Activated T-helper 2 cell treated with anti-CD3 and anti-CD28 coated beads, Interferon-gamma antibody, Interleukin-2, Interleukin-4, amounts not matched to agents 10 μg/mL and 5 μg/mL and 100 μg/mL, durations not matched to agents 14 hours and 24 hours and 36 hours (primary cell): ENCODE measurements around the gene RPP14. TPM values are rescaled to one million over a fixed set of nuclear protein-coding genes. Genes with fewer than 3 reads are reported as not detected.
"Not testable (repeated sequence)": the region's sequence is repeated elsewhere in the genome, so short reads cannot be mapped to it uniquely, and the experiment has no call there.

Experiments used
- DNase-seq: peaks from one replicate; pipeline ENCODE4 v3.0.0; 2021; ENCODE audit warnings: low spot score
- H3K27ac Mint-ChIP-seq: one replicate; pipeline ENCODE4 v1.8.0; 2021; ENCODE audit warnings: mixed read lengths
- H3K27me3 Mint-ChIP-seq: one replicate; pipeline ENCODE4 v1.8.0; 2021; ENCODE audit warnings: low read depth, mixed read lengths
- H3K36me3 Mint-ChIP-seq: one replicate; pipeline ENCODE4 v1.8.0; 2021; ENCODE audit warnings: low read depth, mixed read lengths
- H3K4me1 Mint-ChIP-seq: one replicate; pipeline ENCODE4 v1.8.0; 2021; ENCODE audit warnings: low read depth, mixed read lengths
- H3K4me3 Mint-ChIP-seq: one replicate; pipeline ENCODE4 v1.8.0; 2021; ENCODE audit warnings: low read depth, mild to moderate bottlenecking, moderate library complexity, mixed read lengths
- H3K9me3 Mint-ChIP-seq: one replicate; pipeline ENCODE4 v1.8.0; 2021; ENCODE audit warnings: mixed read lengths
- intact Hi-C: fragments of 100-400 bp; cut with micrococcal nuclease; formaldehyde crosslinking; loops from one replicate; pipeline ENCODE4 v1.15.1; 2023
- total RNA-seq: library from RNA; stranded (reverse); gene quantifications from 2 replicates; pipeline ENCODE4 v1.2.3, GENCODE V29; 2022

RPP14 gene
- 21.8 and 23.8 TPM in 2 replicates for total RNA-seq

GRCh38 chr3:58305882-58306711 lies at the start of gene RPP14, which contains the start of gene HTD2:
Gene RPP14 (plus strand): TSS chr3:58306245. CDS start chr3:58310330, 4,085 bp downstream.
Gene HTD2 (plus strand): TSS chr3:58306520. CDS start chr3:58317614, 11,094 bp downstream.
- no peaks in the 10 kb centered on the region for H3K27me3 Mint-ChIP-seq
- peaks cover 34% of the 10 kb centered on the region for H3K36me3 Mint-ChIP-seq
- peaks cover 5% of the 10 kb centered on the region for H3K9me3 Mint-ChIP-seq
- intact Hi-C loops: loop anchor here (1.0 to 5.0 kb wide), 6 partner anchors 45 to 324 kb away; partner anchors contain the start of genes ABHD6 and PDHB
- peaks cover 23% of the 10 kb centered on the region for H3K4me1 Mint-ChIP-seq
- peak within 1 kb of the TSS; percentile 100 for H3K27ac Mint-ChIP-seq
- DNase-seq: peak; percentile 97
- peak within 1 kb of the TSS; percentile 91 for H3K4me3 Mint-ChIP-seq

GRCh38 chr3:58256511-58256910 lies 49.5 kb upstream of the RPP14 start:
- H3K4me3 Mint-ChIP-seq: no peak overlapping the region
- intact Hi-C loops: no loop called here

GRCh38 chr3:58258392-58259055 lies 47.5 kb upstream of the RPP14 start:
- H3K4me3 Mint-ChIP-seq: no peak overlapping the region
- intact Hi-C loops: no loop called here
- H3K36me3 Mint-ChIP-seq: peaks cover 54% of the 10 kb centered on the region
- no peaks in the 10 kb centered on the region for H3K27me3 Mint-ChIP-seq
- H3K27ac Mint-ChIP-seq: peak overlapping the region; percentile 48
- H3K4me1 Mint-ChIP-seq: peaks cover 39% of the 10 kb centered on the region
- H3K9me3 Mint-ChIP-seq: no peaks in the 10 kb centered on the region
- no peak for DNase-seq

More at GRCh38 chr3:58256511-58256910, 49.5 kb upstream of the RPP14 start:
- H3K27me3 Mint-ChIP-seq: no peaks in the 10 kb centered on the region
- DNase-seq: no peak
- peaks cover 34% of the 10 kb centered on the region for H3K4me1 Mint-ChIP-seq
- no peaks in the 10 kb centered on the region for H3K9me3 Mint-ChIP-seq
- no peak overlapping the region for H3K27ac Mint-ChIP-seq
- peaks cover 51% of the 10 kb centered on the region for H3K36me3 Mint-ChIP-seq

GRCh38 chr3:58260261-58260731 lies 45.7 kb upstream of the RPP14 start:
- no peak for DNase-seq
- H3K4me3 Mint-ChIP-seq: no peak overlapping the region
- H3K9me3 Mint-ChIP-seq: no peaks in the 10 kb centered on the region
- intact Hi-C loops: loop anchor here (1.0 to 10.0 kb wide), 5 partner anchors 12 to 95 kb away; partner anchors contain the start of genes ABHD6, HTD2 and RPP14
- H3K27me3 Mint-ChIP-seq: no peaks in the 10 kb centered on the region
- H3K36me3 Mint-ChIP-seq: peaks cover 57% of the 10 kb centered on the region
- peak overlapping the region; percentile 85 for H3K27ac Mint-ChIP-seq
- H3K4me1 Mint-ChIP-seq: peaks cover 43% of the 10 kb centered on the region

GRCh38 chr3:58260733-58261132 lies 45.3 kb upstream of the RPP14 start:
- H3K36me3 Mint-ChIP-seq: peaks cover 60% of the 10 kb centered on the region
- intact Hi-C loops: loop anchor here (1.0 to 10.0 kb wide), 5 partner anchors 12 to 94 kb away; partner anchors contain the start of genes ABHD6, HTD2 and RPP14
- no peak overlapping the region for H3K4me3 Mint-ChIP-seq
- H3K27me3 Mint-ChIP-seq: no peaks in the 10 kb centered on the region
- H3K9me3 Mint-ChIP-seq: no peaks in the 10 kb centered on the region
- H3K4me1 Mint-ChIP-seq: peaks cover 46% of the 10 kb centered on the region
- no peak for DNase-seq
- H3K27ac Mint-ChIP-seq: peak overlapping the region; percentile 85

- H3K9me3 Mint-ChIP-seq: no peaks in the 10 kb centered on the region
- H3K27me3 Mint-ChIP-seq: no peaks in the 10 kb centered on the region
- intact Hi-C loops: loop anchor here (2.0 to 10.0 kb wide), 3 partner anchors 45 to 93 kb away; partner anchors contain the start of genes HTD2 and RPP14
- H3K4me3 Mint-ChIP-seq: no peak overlapping the region
- peak overlapping the region; percentile 7 for H3K27ac Mint-ChIP-seq
- DNase-seq: no peak
- peaks cover 62% of the 10 kb centered on the region for H3K36me3 Mint-ChIP-seq
- H3K4me1 Mint-ChIP-seq: peaks cover 57% of the 10 kb centered on the region
These were observed 43.9 kb upstream of the RPP14 start for GRCh38 chr3:58261954-58262666.

- Mint-ChIP-seq H3K4me3 (no peak overlapping the region), H3K27ac (peak overlapping the region; percentile 64), H3K27me3 (no peaks in the 10 kb centered on the region), H3K36me3 (peaks cover 62% of the 10 kb centered on the region), H3K9me3 (no peaks in the 10 kb centered on the region), H3K4me1 (peaks cover 46% of the 10 kb centered on the region)
- no peak for DNase-seq
- intact Hi-C loops: loop anchor here (10.0 kb wide), 1 partner anchor 88 kb away; no protein-coding TSS in a partner anchor
These were observed 39.5 kb upstream of the RPP14 start for GRCh38 chr3:58266577-58266976.

- not testable (repeated sequence) for H3K27me3 Mint-ChIP-seq, H3K9me3 Mint-ChIP-seq, DNase-seq, H3K4me3 Mint-ChIP-seq
- intact Hi-C loops: loop anchor here (10.0 kb wide), 1 partner anchor 87 kb away; no protein-coding TSS in a partner anchor
- H3K27ac Mint-ChIP-seq: peak overlapping the region; percentile 52
- H3K4me1 Mint-ChIP-seq: peaks cover 47% of the 10 kb centered on the region
- H3K36me3 Mint-ChIP-seq: peaks cover 60% of the 10 kb centered on the region
These were observed 38.5 kb upstream of the RPP14 start for GRCh38 chr3:58267543-58267942.

- peaks cover 44% of the 10 kb centered on the region for H3K4me1 Mint-ChIP-seq
- H3K36me3 Mint-ChIP-seq: peaks cover 69% of the 10 kb centered on the region
- no peaks in the 10 kb centered on the region for H3K9me3 Mint-ChIP-seq
- H3K27ac Mint-ChIP-seq: no peak overlapping the region
- H3K4me3 Mint-ChIP-seq: no peak overlapping the region
- no peaks in the 10 kb centered on the region for H3K27me3 Mint-ChIP-seq
- intact Hi-C loops: loop anchor here (10.0 kb wide), 1 partner anchor 85 kb away; no protein-coding TSS in a partner anchor
- DNase-seq: no peak
These were observed 36.7 kb upstream of the RPP14 start for GRCh38 chr3:58269356-58269755.

- H3K4me1 Mint-ChIP-seq: peaks cover 40% of the 10 kb centered on the region
- DNase-seq: no peak
- no peaks in the 10 kb centered on the region for H3K9me3 Mint-ChIP-seq
- no peaks in the 10 kb centered on the region for H3K27me3 Mint-ChIP-seq
- H3K36me3 Mint-ChIP-seq: peaks cover 71% of the 10 kb centered on the region
- no peak overlapping the region for H3K4me3 Mint-ChIP-seq
- intact Hi-C loops: no loop called here
- H3K27ac Mint-ChIP-seq: no peak overlapping the region
These were observed 35.6 kb upstream of the RPP14 start for GRCh38 chr3:58270485-58270884.

GRCh38 chr3:58271901-58272501 lies 34.0 kb upstream of the RPP14 start:
- peaks cover 3% of the 10 kb centered on the region for H3K9me3 Mint-ChIP-seq
- intact Hi-C loops: loop anchor here (1.0 to 2.0 kb wide), 2 partner anchors 12 to 35 kb away; partner anchors contain the start of gene ABHD6
- peaks cover 71% of the 10 kb centered on the region for H3K36me3 Mint-ChIP-seq
- DNase-seq: no peak
- no peak overlapping the region for H3K4me3 Mint-ChIP-seq
- H3K27ac Mint-ChIP-seq: peak overlapping the region; percentile 82
- H3K4me1 Mint-ChIP-seq: peaks cover 26% of the 10 kb centered on the region
- H3K27me3 Mint-ChIP-seq: no peaks in the 10 kb centered on the region
